SK-N-MC (cell line): Measurements from ENCODE around the gene TMEM115.

Experiments used
- DNase-seq: peaks from one replicate; pipeline ENCODE4 v3.0.0-alpha.2; 2011; ENCODE audit warnings: low read depth, low spot score
- H3K27ac ChIP-seq: fragments of 200-600 bp; sonication (generic); 2 replicates; pipeline ENCODE4 v1.5.1; 2016; ENCODE audit warnings: mixed run types
- H3K36me3 ChIP-seq: fragments of 200-600 bp; sonication (generic); 2 replicates; pipeline ENCODE4 v1.6.1; 2017; ENCODE audit warnings: antibody characterized with exemption, low read length, mixed read lengths; ENCODE audit not compliant: insufficient read depth
- H3K4me3 ChIP-seq: fragments of 200-600 bp; sonication (generic); 2 replicates; pipeline ENCODE4 v1.5.1; 2016
- H3K9ac ChIP-seq: fragments of 200-600 bp; sonication (generic); 2 replicates; pipeline ENCODE4 v1.8.0; 2017; ENCODE audit warnings: mixed run types, mixed read lengths; ENCODE audit not compliant: insufficient read length
- H3K9me3 ChIP-seq: fragments of 200-600 bp; sonication (generic); 2 replicates; pipeline ENCODE4 v1.6.1; 2017; ENCODE audit warnings: low read depth, mild to moderate bottlenecking, antibody characterized with exemption, low read length, moderate library complexity, mixed read lengths
- EZH2 ChIP-seq: fragments of 200-600 bp; sonication (generic); IDR thresholded peaks from one replicate; pipeline ENCODE4 v1.6.1; 2017; ENCODE audit warnings: antibody characterized with exemption
- FOXP2 ChIP-seq: optimal IDR thresholded peaks from 2 replicates; pipeline ENCODE3; 2011; ENCODE audit warnings: mild to moderate bottlenecking, moderate library complexity; ENCODE audit not compliant: insufficient read depth; ENCODE audit errors: extremely low read length, control extremely low read depth
- POLR2AphosphoS5 ChIP-seq: IDR thresholded peaks from 2 replicates; pipeline ENCODE4 v1.6.1; 2012; ENCODE audit warnings: mild to moderate bottlenecking, low read depth, low read length, borderline replicate concordance

TMEM115 gene

DNA sequence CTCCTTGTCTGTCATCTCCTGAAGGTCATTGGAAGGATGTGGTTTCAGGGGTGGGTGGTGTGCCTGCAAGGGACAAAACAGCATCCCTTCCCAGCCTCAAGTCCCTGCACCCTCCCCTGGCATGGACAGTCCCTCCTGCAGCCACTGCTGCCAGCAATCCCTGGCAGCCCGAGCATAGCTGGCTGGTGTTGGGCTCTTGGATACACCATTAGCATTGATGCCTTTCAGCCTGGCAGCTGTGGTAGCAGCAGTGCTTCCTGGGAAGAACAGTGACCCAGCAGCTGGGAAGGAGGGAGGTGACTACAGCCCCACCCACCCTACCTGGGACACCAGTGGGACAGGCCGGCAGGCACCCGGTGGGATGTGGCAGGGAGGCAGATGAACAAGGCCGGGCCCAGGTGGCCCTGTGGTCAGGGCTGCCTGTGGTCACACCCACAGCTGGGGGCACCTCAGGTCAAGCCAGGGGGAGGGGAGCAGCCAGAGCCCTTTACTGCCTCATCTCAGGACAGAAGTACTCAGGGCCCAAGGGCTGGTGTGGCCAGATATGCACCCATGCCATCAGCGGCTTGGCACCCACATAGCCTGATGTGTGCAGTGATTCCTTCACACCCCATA, 32.9 kb upstream of the TMEM115 start:
- Histone ChIP-seq H3K36me3 (no peaks in the 10 kb centered on the region), H3K9me3 (no peaks in the 10 kb centered on the region), H3K9ac (no peak overlapping the region), H3K27ac (no peak overlapping the region), H3K4me3 (no peak overlapping the region)
- no peak for TF ChIP-seq POLR2AphosphoS5
- TF ChIP-seq EZH2, result no peak
- TF ChIP-seq FOXP2, result no peak
- DNase-seq, result no peak

DNA sequence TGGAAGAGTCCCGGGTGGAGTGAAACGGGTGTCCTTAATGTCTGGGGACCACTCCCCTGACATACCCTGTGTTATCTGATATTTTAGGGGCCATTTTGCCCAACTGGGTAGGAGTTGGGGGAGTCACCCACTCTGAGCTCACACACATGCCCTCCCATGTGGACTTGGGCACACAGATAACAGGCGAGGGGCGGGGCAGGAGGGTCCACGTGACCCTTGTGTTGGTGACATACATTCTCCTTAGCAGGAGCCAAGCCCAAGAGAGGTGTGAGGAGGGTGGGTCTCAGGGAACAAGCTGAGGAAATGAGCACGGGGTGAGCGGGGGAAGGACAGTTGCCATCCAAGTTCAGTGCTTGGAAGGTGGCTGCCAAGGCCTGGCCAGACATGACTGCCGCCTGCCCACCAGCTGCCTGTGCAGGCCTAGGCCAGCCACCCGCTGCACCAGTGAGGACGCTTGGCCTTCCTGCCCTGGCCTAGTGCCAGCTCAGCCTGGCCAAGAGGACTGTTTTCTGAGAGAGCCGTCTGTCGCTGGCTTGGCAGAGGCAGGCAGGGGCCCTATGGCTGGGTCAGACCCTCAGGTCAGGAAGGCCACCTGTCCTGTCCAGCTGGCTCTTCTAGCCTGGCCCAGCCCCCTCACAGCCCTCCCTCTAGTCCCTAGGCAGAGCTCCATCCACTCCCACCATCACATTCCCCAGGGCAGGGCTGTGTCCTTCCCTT, 31.3 kb upstream of the TMEM115 start:
- no peak overlapping the region for H3K9ac ChIP-seq
- DNase-seq, result no peak
- H3K27ac ChIP-seq, result no peak overlapping the region
- TF ChIP-seq EZH2 (no peak), POLR2AphosphoS5 (no peak), FOXP2 (no peak)
- H3K36me3 ChIP-seq, result no peaks in the 10 kb centered on the region
- H3K4me3 ChIP-seq, result no peak overlapping the region
- no peaks in the 10 kb centered on the region for H3K9me3 ChIP-seq

DNA sequence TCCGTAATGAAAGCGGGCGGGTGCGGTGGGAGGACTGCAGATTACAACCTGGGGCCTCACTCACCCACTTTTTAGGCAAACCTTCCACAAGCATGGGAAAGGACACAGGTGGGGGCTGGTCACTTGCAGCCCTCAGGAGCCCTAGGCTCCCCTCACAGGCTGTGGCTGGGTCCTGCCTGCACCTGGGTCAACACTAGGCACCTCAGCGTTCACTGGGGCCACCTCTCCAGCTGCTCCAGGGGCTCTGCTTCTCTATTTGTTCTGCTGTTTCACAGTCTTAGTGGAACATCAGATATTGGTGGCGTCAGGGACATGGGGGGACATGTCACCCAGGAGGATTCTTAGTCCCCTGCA, 30.1 kb upstream of the TMEM115 start:
- no peaks in the 10 kb centered on the region for H3K9me3 ChIP-seq
- no peak overlapping the region for H3K27ac ChIP-seq
- no peak overlapping the region for H3K9ac ChIP-seq
- TF ChIP-seq POLR2AphosphoS5, result no peak
- TF ChIP-seq EZH2, result no peak
- H3K4me3 ChIP-seq, result no peak overlapping the region
- H3K36me3 ChIP-seq, result no peaks in the 10 kb centered on the region
- DNase-seq, result no peak

DNA sequence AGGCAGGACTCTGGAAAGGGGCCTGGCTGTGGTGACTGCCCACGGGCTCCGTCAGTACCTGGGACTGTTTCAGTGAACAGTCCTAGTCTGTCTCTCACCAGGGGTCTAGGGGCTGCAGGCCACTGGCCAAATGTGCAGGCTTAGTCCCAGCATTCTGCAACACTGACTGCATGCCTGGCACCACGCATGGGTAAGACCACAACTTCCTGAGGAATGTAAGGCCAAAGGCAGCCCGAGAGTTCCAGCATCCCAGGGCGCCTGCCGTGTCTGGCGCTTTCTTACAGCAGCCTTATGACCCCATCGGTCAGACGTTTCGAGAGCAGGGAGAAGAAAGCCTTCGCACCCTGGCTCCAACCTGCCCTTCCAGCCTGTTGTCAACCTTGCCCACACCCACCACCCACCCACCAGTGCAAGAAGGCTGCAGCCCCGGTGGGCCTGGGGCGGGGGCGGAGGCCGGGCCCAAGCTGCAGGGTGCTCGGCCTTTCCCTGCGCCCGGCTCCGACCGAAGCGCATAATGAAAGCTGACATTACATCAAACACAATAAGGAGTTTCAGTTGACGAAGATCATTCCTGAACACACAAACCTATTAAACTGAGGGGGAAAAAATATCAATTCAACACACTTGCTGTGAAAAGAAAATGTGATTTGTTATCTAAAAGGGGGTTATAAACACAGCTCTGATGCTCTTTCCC, 29.5 kb upstream of the TMEM115 start:
- no peaks in the 10 kb centered on the region for H3K9me3 ChIP-seq
- no peak for TF ChIP-seq POLR2AphosphoS5
- no peak for TF ChIP-seq FOXP2
- TF ChIP-seq EZH2, result no peak
- no peak overlapping the region for H3K4me3 ChIP-seq
- DNase-seq, result no peak
- H3K36me3 ChIP-seq, result no peaks in the 10 kb centered on the region
- no peak overlapping the region for H3K27ac ChIP-seq
- no peak overlapping the region for H3K9ac ChIP-seq

DNA sequence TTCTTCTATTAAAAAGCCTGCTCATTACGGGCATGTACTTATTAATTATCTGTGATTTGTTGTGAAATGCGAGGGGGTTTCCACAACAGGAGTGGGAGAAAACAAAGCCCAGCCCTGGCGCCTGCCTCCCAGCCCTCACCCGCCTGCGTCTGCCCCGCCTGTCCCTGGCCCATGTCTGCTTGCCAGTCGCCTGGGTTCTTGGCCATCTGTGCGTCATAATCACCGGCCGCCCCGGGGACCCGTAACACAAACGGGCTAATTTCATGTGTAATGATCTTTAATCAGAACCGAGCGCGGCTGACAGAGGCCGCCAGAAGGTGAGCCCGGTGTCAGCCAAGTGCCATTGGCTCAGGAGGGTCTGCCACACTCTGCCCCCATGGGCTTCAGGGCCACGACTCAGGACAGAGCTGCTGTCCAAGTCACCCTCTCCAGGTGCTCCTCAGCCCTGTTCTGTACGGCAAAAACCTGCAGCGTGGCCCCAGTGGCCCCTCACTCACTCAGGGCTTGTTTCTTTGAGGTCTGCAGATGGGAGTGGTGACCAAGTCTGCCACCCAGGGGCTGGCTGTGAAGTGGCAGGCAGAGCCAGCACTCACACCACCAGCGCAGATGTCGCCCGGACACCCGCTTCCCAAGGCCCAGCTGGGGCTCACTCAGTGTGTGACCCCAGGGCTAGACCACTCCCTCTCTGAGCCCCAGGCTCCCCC, 28.8 kb upstream of the TMEM115 start:
- no peak for DNase-seq
- Histone ChIP-seq H3K4me3 (no peak overlapping the region), H3K9me3 (no peaks in the 10 kb centered on the region), H3K36me3 (no peaks in the 10 kb centered on the region), H3K27ac (no peak overlapping the region), H3K9ac (no peak overlapping the region)
- TF ChIP-seq FOXP2 (no peak), POLR2AphosphoS5 (no peak), EZH2 (no peak)

DNA sequence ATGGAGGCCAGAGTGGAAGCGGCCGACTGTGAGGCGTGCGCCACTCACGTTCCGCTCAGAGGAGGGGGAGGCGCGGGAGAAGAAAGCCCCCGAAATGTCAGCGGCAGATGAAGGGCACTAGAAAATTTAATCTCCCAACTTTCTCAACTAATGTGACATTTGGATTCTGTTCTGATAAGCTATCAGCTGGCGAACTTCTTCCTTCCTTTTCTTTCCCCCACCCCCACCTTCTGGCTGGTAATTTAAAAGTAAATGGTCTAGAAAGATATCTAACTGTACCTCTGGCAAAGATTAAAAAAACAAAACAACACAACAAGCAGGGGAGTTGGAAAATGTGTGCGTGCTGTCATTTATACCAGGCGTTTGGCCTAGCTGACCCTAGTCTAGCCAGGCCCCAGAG, 26.4 kb upstream of the TMEM115 start:
- DNase-seq, result no peak
- Histone ChIP-seq H3K4me3 (no peak overlapping the region), H3K9me3 (no peaks in the 10 kb centered on the region), H3K27ac (no peak overlapping the region), H3K36me3 (no peaks in the 10 kb centered on the region), H3K9ac (no peak overlapping the region)
- TF ChIP-seq FOXP2, result no peak
- TF ChIP-seq POLR2AphosphoS5, result no peak
- no peak for TF ChIP-seq EZH2

DNA sequence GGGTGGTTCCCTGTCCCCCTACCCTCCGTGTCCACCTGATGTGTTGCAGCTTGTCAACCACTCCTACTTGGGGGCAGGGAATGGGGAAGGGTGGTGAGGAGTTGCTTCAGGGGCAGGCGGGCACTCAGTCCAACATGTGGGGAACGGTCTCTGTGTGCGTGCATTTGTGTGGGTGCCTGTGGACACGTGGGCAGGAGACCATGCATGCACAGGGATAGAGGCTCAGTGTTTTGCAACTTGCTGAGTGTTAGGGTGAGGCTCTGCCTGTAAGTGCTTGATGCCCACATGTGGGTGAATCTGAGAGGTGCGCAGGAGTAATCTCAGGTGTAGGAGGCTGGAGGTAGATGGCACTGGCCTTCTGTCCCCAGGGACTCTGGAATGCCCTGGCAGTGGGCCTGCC, 24.4 kb upstream of the TMEM115 start:
- Histone ChIP-seq H3K4me3 (no peak overlapping the region), H3K27ac (no peak overlapping the region), H3K9ac (no peak overlapping the region), H3K36me3 (no peaks in the 10 kb centered on the region), H3K9me3 (no peaks in the 10 kb centered on the region)
- no peak for DNase-seq
- TF ChIP-seq FOXP2 (no peak), POLR2AphosphoS5 (no peak), EZH2 (no peak)

DNA sequence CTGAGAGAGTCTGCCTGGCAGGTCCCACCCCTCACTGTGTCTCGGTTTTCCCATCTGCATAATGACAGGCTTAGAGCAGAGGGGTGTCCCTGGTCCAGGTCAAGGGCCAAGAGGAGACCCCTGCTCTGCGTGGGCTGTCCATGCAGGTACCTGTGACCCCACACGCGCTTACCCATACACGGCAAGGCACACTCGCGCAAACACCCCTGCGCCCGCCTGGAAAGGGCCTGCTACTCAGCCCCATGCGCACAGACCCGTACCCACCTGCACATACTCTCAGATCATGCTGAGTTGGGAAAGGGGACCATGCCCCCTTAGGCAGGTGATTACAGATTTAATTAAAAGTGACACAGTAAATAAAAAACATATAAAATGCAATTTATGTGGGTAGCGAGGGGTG, 23.4 kb upstream of the TMEM115 start:
- TF ChIP-seq FOXP2 (no peak), POLR2AphosphoS5 (no peak), EZH2 (no peak)

More for the DNA sequence above, 23.4 kb upstream of the TMEM115 start:
- DNase-seq, result no peak
- no peak overlapping the region for H3K4me3 ChIP-seq
- no peaks in the 10 kb centered on the region for H3K36me3 ChIP-seq
- H3K9me3 ChIP-seq, result no peaks in the 10 kb centered on the region
- H3K9ac ChIP-seq, result no peak overlapping the region
- H3K27ac ChIP-seq, result no peak overlapping the region
